ENCODE results near the gene KIF18A.

KIF18A gene

GRCh38 chr11:28026634-28027290 is 81.2 kb downstream of the KIF18A start:
- no peak for DNase-seq

- no peak for DNase-seq
Measured at GRCh38 chr11:28017816-28018215, 90.1 kb downstream of the KIF18A start.

DNA sequence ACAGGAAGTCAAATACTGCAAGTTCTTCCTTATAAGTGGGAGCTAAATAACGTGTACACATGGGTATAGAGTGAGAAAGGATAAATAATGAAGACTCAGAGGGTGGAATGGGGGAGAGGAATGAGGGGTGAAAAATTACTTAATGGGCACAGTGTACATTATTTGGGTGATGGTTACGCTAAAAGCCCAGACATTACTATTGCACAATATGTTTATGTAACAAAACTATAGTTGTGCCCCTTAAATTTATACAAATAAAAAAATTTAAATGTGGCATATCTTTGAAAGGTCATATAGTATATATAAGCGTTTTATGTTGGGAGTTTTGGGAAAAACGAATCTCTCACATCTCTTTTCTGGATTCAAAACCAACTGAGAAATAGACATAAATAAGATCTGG is 96.1 kb downstream of the KIF18A start:
- DNase-seq, result no peak

DNA sequence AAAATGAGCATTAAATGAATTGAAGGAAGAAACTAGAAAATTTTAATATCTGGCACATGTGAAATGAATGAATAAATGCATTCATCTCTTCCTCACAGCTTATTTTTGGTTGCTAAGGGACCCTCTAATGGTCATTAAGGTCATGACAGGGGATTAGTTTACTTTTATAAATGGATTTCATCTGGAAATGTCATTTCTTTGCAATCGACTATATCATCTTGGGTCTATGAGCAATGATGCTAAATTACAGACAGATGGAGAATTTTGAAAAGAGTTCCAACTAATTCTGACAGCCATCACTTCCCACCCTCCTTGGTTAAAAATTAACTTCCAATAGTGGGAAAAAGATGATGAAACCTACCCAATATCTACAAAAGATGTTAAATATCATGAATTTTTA is 98.0 kb downstream of the KIF18A start:
- DNase-seq, result no peak

GRCh38 chr11:28009388-28009787 is 98.6 kb downstream of the KIF18A start:
- DNase-seq, result no peak

DNA sequence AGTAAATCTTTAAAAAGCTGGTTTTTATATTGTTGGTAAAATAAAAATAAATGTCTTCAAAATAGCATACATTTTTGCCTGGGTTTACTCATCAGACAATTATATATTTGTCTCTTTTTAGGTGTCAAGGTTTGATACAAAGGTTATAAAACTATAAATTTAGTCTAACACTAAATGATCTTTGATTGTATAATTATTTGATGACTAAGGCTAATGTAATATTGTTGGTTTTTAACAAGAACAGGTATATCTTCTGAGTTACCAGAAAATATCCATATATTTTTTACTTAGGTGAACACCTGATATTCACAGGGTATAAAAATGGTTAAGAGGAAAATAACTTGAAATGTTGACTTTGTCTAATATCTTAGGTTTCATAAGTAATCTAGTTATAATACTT is 104.3 kb downstream of the KIF18A start:
- DNase-seq, result no peak

DNA sequence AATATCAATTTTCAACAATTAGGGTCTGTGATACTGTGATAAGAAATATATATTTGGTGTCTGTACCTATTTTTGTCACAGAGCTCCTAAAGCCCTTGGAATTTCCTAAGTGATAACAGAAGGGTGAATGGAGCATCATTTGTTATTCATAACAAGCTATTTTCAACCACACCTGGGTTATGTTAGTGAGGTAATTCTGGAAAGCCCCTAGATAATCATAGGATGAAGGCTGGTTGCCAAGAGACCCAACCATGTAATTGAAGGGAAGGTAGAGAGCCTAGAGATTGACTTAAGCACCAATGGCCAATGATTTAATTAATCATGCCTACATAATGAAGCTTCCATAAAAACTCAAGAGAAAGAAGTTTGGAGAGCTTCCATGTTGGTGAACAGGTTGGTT is 109.4 kb downstream of the KIF18A start:
- DNase-seq, result no peak

DNA sequence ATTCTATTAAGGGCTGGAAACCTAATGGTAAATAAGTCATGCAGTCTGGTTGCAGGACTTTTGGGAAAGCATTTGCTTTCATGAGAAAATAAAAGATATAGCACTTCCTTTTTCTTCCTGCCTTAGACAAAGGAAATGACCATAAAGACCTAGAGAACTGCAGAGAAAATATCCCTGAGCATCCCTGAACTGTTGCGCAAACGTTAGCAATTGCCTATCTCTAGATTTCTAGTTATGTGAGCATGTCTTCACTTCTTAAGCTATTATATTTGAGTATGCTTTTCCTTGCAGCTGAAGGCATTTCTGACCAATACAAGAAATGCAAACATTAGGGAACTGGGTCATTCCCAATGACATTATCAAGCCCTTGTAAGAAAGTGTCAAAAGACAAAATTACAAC is 110.6 kb downstream of the KIF18A start:
- no peak for DNase-seq

GRCh38 chr11:27996066-27996465 is 111.9 kb downstream of the KIF18A start:
- DNase-seq, result no peak

GRCh38 chr11:27995083-27995482 is 112.9 kb downstream of the KIF18A start:
- no peak for DNase-seq

- DNase-seq, result no peak
Measured at GRCh38 chr11:27991736-27992135, 116.2 kb downstream of the KIF18A start.

- DNase-seq, result no peak
Measured at GRCh38 chr11:27977527-27977926, 130.4 kb downstream of the KIF18A start.

DNA sequence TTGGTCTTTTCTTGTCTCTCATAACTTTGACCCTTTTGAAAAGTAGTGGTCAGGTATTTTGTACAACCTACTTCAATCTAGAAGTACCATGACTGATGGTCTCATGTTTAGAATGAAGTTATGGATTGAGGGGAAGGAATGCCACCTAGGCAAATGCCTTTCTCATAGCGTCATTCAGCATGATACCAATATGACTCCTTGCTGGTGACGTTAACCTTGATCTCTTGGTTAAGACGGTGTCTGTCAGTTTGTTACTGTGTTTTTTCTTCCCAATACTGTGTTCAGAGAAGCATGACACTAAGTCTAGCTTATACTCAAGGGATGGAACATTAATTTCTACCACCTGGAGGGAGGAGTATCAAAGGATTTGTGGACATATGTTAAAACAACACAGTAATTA is 130.9 kb downstream of the KIF18A start:
- no peak for DNase-seq

DNA sequence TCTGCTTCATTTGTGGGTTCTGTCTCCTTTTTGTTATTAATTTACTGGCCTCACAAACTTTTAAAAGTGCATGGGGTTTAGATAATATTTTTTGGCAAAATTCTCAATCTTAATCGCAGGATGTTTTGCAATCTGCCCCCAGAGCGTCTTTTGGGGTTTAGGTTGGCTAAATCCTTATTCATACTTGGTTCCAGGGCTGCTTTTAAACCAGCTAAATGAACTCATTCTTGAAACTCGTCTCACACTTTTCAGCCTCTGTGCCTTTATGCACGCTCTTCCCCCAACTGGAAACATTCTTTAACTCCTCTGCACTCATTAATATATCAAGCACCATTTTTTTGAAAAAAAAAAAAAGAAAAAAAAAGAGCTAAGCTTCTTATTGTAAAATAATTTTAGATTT is 131.7 kb downstream of the KIF18A start:
- DNase-seq, result no peak

GRCh38 chr11:27973851-27974536 is 134.0 kb downstream of the KIF18A start:
- DNase-seq, result no peak

- DNase-seq, result no peak
Measured at GRCh38 chr11:27972522-27973170, 135.3 kb downstream of the KIF18A start.

GRCh38 chr11:27971171-27971570 is 136.8 kb downstream of the KIF18A start:
- DNase-seq, result no peak

Measured in stimulated activated CD8-positive, alpha-beta memory T cell treated with anti-CD3 and anti-CD28 coated beads, Interleukin-4, amount 100 ng/mL, for 48 hours (primary cell).